Neural cell (in vitro differentiated cells): ENCODE data around the gene ATMIN.

Source experiments
- CTCF ChIP-seq: fragments of 450-650 bp; IDR thresholded peaks from 2 replicates; pipeline ENCODE4 v1.5.1; 2014; ENCODE audit warnings: antibody characterized with exemption, mild to moderate bottlenecking, moderate library complexity; ENCODE audit not compliant: poor library complexity, severe bottlenecking
- EZH2 ChIP-seq: fragments of 200-600, 300-800 bp; shearing (Covaris generic), sonication (generic); IDR thresholded peaks from 2 replicates; pipeline ENCODE4 v1.6.1; 2014; ENCODE audit warnings: antibody characterized with exemption, low read length, borderline replicate concordance, mild to moderate bottlenecking; ENCODE audit not compliant: insufficient read depth, poor library complexity, severe bottlenecking
- RAD21 ChIP-seq: fragments of 450-650 bp; conservative IDR thresholded peaks from 2 replicates; pipeline ENCODE4 v1.6.1; 2014; ENCODE audit warnings: antibody characterized with exemption, mild to moderate bottlenecking, moderate library complexity

GRCh38 chr16:81006211-81006812, 29.3 kb upstream of the ATMIN start:
- no peak for TF ChIP-seq EZH2
- no peak for TF ChIP-seq CTCF
- TF ChIP-seq RAD21 = no peak
